ENCODE results near the gene CMTM1.

GRCh38 chr16:66516808-66517585 is 49.2 kb upstream of the CMTM1 start:
- TF ChIP-seq CTCF (optimal IDR thresholded peaks at IDR 0.05 in 1 of 3, IDR thresholded peaks at IDR 0.05 in 1 of 3, conservative IDR thresholded peaks at IDR 0.05 in 1 of 3; ENCODE audit: extremely low read depth in 1 of 3, insufficient read depth in 2 of 3, low read length in 3 of 3) (no peak), EZH2 (IDR thresholded peaks at IDR 0.05; ENCODE audit: low read length) (no peak)
